CD4-positive, CD25-positive, alpha-beta regulatory T cell (primary cell): ENCODE data around the gene INSYN2B. TPM values are rescaled to one million over a fixed set of nuclear protein-coding genes. Genes with fewer than 3 reads are reported as not detected.

Experiments used
- ATAC-seq, 2 donors: fragments of 150-1000 bp; cut with Tn5 transposase; one replicate each; pipeline ENCODE4 v1.10.0; 2021; ENCODE audit warnings: low read depth in 2 of 2, moderate number of reproducible peaks in 2 of 2, moderate library complexity in 1 of 2
- DNase-seq, 3 donors: peaks; one replicate each; pipeline versions ENCODE4 v3.0.0 to v3.0.0-alpha.2; 2012 to 2022; ENCODE audit warnings: mixed read lengths in 1 of 3
- H3K27ac ChIP-seq: one replicate; pipeline ENCODE4 v1.7.0; 2013; ENCODE audit warnings: mild to moderate bottlenecking, low read length; ENCODE audit not compliant: insufficient read depth, poor library complexity, severe bottlenecking
- H3K27me3 ChIP-seq: one replicate; pipeline ENCODE4 v1.7.0; 2013; ENCODE audit warnings: low read length; ENCODE audit not compliant: control insufficient read depth, insufficient read depth
- H3K36me3 ChIP-seq: one replicate; pipeline ENCODE4 v1.7.0; 2013; ENCODE audit warnings: mild to moderate bottlenecking, low read length, moderate library complexity; ENCODE audit not compliant: control insufficient read depth, insufficient read depth
- H3K4me1 ChIP-seq: 2 replicates; pipeline ENCODE4 v1.7.0; 2013; ENCODE audit warnings: mild to moderate bottlenecking, low read length; ENCODE audit not compliant: insufficient read depth, control insufficient read depth, poor library complexity, severe bottlenecking
- H3K4me3 ChIP-seq: one replicate; pipeline ENCODE4 v1.7.0; 2013; ENCODE audit warnings: low read depth, mild to moderate bottlenecking, low read length, moderate library complexity
- H3K9me3 ChIP-seq, 2 experiments: 1 replicate in 1 of 2; 2 replicates in 1 of 2; pipeline ENCODE4 v1.7.0; 2013; ENCODE audit warnings: low read length in 2 of 2, mild to moderate bottlenecking in 1 of 2, moderate library complexity in 1 of 2; ENCODE audit not compliant: control insufficient read depth in 2 of 2
- H3K27ac Mint-ChIP-seq, 3 donors: one replicate each; pipeline ENCODE4 v1.8.0; 2020 to 2022; ENCODE audit warnings: mild to moderate bottlenecking in 3 of 3, mixed read lengths in 3 of 3, moderate library complexity in 2 of 3
- H3K27me3 Mint-ChIP-seq: one replicate; pipeline ENCODE4 v1.8.0; 2022; ENCODE audit warnings: mild to moderate bottlenecking, mixed read lengths
- H3K36me3 Mint-ChIP-seq: one replicate; pipeline ENCODE4 v1.8.0; 2020; ENCODE audit warnings: mixed read lengths
- H3K4me1 Mint-ChIP-seq, 4 donors: one replicate each; pipeline ENCODE4 v1.8.0; 2020 to 2022; ENCODE audit warnings: mixed read lengths in 4 of 4, mild to moderate bottlenecking in 1 of 4
- H3K4me3 Mint-ChIP-seq, 4 donors: one replicate each; pipeline ENCODE4 v1.8.0; 2020 to 2022; ENCODE audit warnings: mild to moderate bottlenecking in 4 of 4, mixed read lengths in 4 of 4, moderate library complexity in 3 of 4
- H3K9me3 Mint-ChIP-seq, 7 donors: one replicate each; pipeline ENCODE4 v1.8.0; 2020 to 2022; ENCODE audit warnings: mixed read lengths in 7 of 7, mild to moderate bottlenecking in 3 of 7, moderate library complexity in 2 of 7
- polyA plus RNA-seq, 4 donors: library from polyadenylated mRNA; unstranded; fragments of 300-500 nt; fragmentation: Illumina TruSeq; gene quantifications; one replicate each; pipeline ENCODE4 v1.2.3, GENCODE V29; 2021
- total RNA-seq: library from RNA; stranded (reverse); gene quantifications from one replicate; pipeline ENCODE4 v1.2.3, GENCODE V29; 2022

Gene INSYN2B
- total and polyA plus RNA-seq, 5 donors from 2014 or later = 0.07 to 0.25 (median 0.15) TPM; not detected in 2

- Histone ChIP-seq H3K27me3 (no peaks in the 10 kb centered on the region), H3K4me3 (no peak overlapping the region), H3K27ac (no peak overlapping the region), H3K9me3 (no peaks in the 10 kb centered on the region), H3K4me1 (no peaks in the 10 kb centered on the region), H3K36me3 (peaks cover 14% of the 10 kb centered on the region)
- H3K27me3 Mint-ChIP-seq = no peaks in the 10 kb centered on the region
- peaks cover 0 to 18% (median 7%) of the 10 kb centered on the region in 4 donors for H3K4me1 Mint-ChIP-seq
- DNase-seq (no peak), ATAC-seq (no peak)
- H3K36me3 Mint-ChIP-seq = peaks cover 5% of the 10 kb centered on the region
- H3K4me3 Mint-ChIP-seq = no peak overlapping the region
- no peaks in the 10 kb centered on the region for H3K9me3 Mint-ChIP-seq
- peak overlapping the region; percentile 58 to 73 (median 69) for H3K27ac Mint-ChIP-seq
Measured at GRCh38 chr5:169906745-169907649, 73.3 kb downstream of the INSYN2B start.

DNA sequence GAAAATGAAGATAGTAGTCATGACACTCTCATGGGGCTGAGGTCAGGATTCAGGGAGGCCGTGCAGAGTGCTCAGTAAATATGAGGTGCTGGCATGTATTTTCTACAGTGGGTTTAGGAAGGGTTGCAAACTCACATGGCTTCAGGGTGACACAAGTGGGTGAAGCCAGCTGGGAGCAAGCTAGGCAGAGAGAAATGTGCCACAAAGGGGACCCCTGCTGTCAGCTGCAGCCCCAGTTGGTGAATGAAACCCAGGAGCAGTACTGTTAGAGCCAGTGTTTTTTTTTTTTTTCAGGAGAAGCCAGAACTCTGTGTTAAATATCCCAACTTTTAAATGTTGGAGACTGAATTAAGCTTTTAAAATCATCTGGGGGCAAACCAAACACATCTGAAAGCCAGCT is 75.3 kb downstream of the INSYN2B start:
- Histone ChIP-seq H3K27ac (no peak overlapping the region), H3K4me3 (no peak overlapping the region), H3K4me1 (no peaks in the 10 kb centered on the region), H3K9me3 (no peaks in the 10 kb centered on the region), H3K36me3 (peaks cover 7% of the 10 kb centered on the region), H3K27me3 (no peaks in the 10 kb centered on the region)
- Mint-ChIP-seq H3K27me3 (no peaks in the 10 kb centered on the region), H3K27ac (peak overlapping the region in 1 of 3 donors; percentile 84), H3K36me3 (peaks cover 16% of the 10 kb centered on the region), H3K9me3 (no peaks in the 10 kb centered on the region), H3K4me1 (peaks cover 12 to 28% (median 21%) of the 10 kb centered on the region in 4 donors), H3K4me3 (no peak overlapping the region)
- ATAC-seq (no peak), DNase-seq (no peak)

GRCh38 chr5:169904508-169904907 is 75.8 kb downstream of the INSYN2B start:
- H3K27me3 Mint-ChIP-seq = no peaks in the 10 kb centered on the region
- Histone ChIP-seq H3K4me1 (no peaks in the 10 kb centered on the region), H3K4me3 (no peak overlapping the region), H3K36me3 (peaks cover 5% of the 10 kb centered on the region), H3K27ac (no peak overlapping the region), H3K27me3 (no peaks in the 10 kb centered on the region), H3K9me3 (no peaks in the 10 kb centered on the region)
- H3K9me3 Mint-ChIP-seq = peaks cover 0 to 2% (median 0%) of the 10 kb centered on the region in 7 donors
- ATAC-seq (no peak), DNase-seq (no peak)
- no peak overlapping the region for H3K27ac Mint-ChIP-seq
- H3K4me1 Mint-ChIP-seq = peaks cover 14 to 32% (median 24%) of the 10 kb centered on the region in 4 donors
- H3K4me3 Mint-ChIP-seq = no peak overlapping the region
- peaks cover 21% of the 10 kb centered on the region for H3K36me3 Mint-ChIP-seq

DNA sequence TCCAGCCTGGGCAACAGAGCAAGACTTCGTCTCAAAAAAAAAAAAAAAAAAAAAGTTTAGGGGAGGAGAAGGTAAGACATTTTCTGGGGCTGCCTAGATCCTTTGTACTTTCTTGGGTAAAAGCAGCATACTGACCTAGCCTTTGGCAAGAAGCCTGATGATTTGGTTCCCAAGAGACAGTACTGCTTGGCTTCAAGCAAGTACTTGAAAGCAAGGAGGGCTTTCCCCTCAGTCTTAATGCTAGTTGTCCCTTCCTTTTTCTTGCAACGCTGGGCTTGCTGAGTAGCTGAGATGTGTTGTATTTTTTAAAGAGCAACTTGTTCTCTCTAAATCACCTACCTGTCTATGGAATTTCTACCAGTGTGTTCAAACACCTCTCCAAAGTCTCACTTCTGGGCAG is 76.2 kb downstream of the INSYN2B start:
- Histone ChIP-seq H3K4me1 (no peaks in the 10 kb centered on the region), H3K36me3 (peaks cover 4% of the 10 kb centered on the region), H3K27ac (no peak overlapping the region), H3K4me3 (no peak overlapping the region), H3K9me3 (no peaks in the 10 kb centered on the region), H3K27me3 (no peaks in the 10 kb centered on the region)
- Mint-ChIP-seq H3K4me1 (peaks cover 14 to 36% (median 24%) of the 10 kb centered on the region in 4 donors), H3K27ac (no peak overlapping the region), H3K36me3 (peaks cover 23% of the 10 kb centered on the region), H3K27me3 (no peaks in the 10 kb centered on the region), H3K4me3 (no peak overlapping the region), H3K9me3 (peaks cover 0 to 2% (median 0%) of the 10 kb centered on the region in 7 donors)
- ATAC-seq (no peak), DNase-seq (no peak)

DNA sequence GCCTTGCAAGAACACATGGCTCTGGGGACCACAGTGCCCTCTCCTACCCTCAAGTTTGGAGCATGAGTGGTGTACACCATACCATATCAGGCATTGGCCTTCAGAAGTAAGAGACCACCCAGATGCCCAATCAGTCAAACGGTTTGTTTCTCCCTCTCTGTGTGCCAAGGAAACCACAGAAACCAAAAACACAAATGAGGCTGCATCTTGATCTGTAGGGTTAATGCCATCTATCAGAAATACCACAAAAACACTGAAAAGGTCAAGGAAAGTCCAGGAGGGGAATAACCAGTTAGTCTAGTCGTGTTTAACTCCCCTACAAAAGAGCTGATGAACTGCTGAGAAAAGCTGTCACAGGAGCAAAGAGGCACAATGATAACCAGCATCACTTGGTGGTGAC is 78.4 kb downstream of the INSYN2B start:
- Histone ChIP-seq H3K36me3 (peaks cover 8% of the 10 kb centered on the region), H3K9me3 (no peaks in the 10 kb centered on the region), H3K27ac (no peak overlapping the region), H3K4me3 (no peak overlapping the region), H3K4me1 (no peaks in the 10 kb centered on the region), H3K27me3 (no peaks in the 10 kb centered on the region)
- peaks cover 0 to 3% (median 0%) of the 10 kb centered on the region in 7 donors for H3K9me3 Mint-ChIP-seq
- ATAC-seq (no peak), DNase-seq (peak in 1 of 3 donors; percentile 2)
- no peak overlapping the region for H3K4me3 Mint-ChIP-seq
- H3K27ac Mint-ChIP-seq = peak overlapping the region in 1 of 3 donors; percentile 9
- no peaks in the 10 kb centered on the region for H3K27me3 Mint-ChIP-seq
- peaks cover 38% of the 10 kb centered on the region for H3K36me3 Mint-ChIP-seq
- H3K4me1 Mint-ChIP-seq = peaks cover 14 to 38% (median 26%) of the 10 kb centered on the region in 4 donors

DNA sequence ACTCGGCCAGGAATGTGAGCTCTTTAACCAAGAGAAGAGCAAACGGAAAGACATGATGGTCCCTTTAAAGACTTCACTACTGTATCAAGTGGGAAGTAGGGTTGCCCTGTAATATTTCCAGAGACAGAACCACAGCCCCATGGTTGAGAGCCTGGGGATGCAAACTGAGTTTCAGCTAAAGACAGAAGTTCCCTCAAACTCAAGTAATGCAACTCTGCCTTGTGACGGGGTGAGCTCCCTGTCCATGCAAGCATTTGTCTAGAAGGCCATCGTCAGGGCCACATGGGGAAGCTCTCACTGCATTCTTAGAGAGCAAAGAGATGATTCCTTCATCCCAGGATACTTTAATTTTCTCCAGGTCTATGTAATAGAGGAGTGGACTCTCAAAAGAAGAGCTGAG is 82.8 kb downstream of the INSYN2B start:
- H3K36me3 ChIP-seq = peaks cover 20% of the 10 kb centered on the region
- H3K4me1 Mint-ChIP-seq = peaks cover 18 to 43% (median 31%) of the 10 kb centered on the region in 4 donors
- H3K27ac ChIP-seq = no peak overlapping the region
- no peak overlapping the region for H3K4me3 Mint-ChIP-seq
- peaks cover 0 to 3% (median 0%) of the 10 kb centered on the region in 7 donors for H3K9me3 Mint-ChIP-seq
- no peaks in the 10 kb centered on the region for H3K27me3 Mint-ChIP-seq
- H3K4me1 ChIP-seq = no peaks in the 10 kb centered on the region
- ATAC-seq (no peak), DNase-seq (no peak)
- H3K27ac Mint-ChIP-seq = no peak overlapping the region
- H3K4me3 ChIP-seq = no peak overlapping the region
- no peaks in the 10 kb centered on the region for H3K27me3 ChIP-seq
- no peaks in the 10 kb centered on the region for H3K9me3 ChIP-seq
- peaks cover 64% of the 10 kb centered on the region for H3K36me3 Mint-ChIP-seq

DNA sequence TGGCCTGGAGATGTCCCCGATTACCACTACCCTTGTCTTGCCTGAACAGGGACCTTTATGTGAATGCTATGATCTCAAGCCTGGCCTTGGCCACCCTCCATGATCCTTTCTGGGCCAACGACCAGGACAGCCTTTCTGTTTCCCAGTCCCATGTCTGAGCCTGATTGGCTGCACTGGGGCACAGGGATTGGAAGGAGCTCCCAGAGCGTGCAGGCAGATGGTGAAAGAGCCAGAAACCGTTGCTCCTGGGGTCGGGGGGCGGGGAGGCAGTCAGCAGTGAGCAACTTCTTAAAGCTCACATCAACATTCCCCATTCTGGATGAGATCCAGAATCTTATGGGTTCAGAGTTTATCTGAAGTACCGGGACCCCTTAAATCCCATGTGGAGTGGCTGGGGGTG is 84.4 kb downstream of the INSYN2B start:
- Mint-ChIP-seq H3K36me3 (peaks cover 67% of the 10 kb centered on the region), H3K4me1 (peaks cover 10 to 36% (median 27%) of the 10 kb centered on the region in 4 donors), H3K4me3 (no peak overlapping the region), H3K27ac (no peak overlapping the region), H3K9me3 (peaks cover 0 to 3% (median 0%) of the 10 kb centered on the region in 7 donors), H3K27me3 (no peaks in the 10 kb centered on the region)
- Histone ChIP-seq H3K27me3 (no peaks in the 10 kb centered on the region), H3K27ac (no peak overlapping the region), H3K4me1 (no peaks in the 10 kb centered on the region), H3K9me3 (no peaks in the 10 kb centered on the region), H3K4me3 (no peak overlapping the region), H3K36me3 (peaks cover 20% of the 10 kb centered on the region)
- ATAC-seq (no peak), DNase-seq (no peak)
